Activated CD4-positive, alpha-beta T cell treated with anti-CD3 and anti-CD28 coated beads, Interleukin-2, Interleukin-6, amounts not matched to agents 100 ng/mL and 50 ng/mL, durations not matched to agents 16 hours and 8 hours (primary cell): ENCODE data around the gene ROCK2.
"Not testable (repeated sequence)": the region's sequence is repeated elsewhere in the genome, so short reads cannot be mapped to it uniquely, and the experiment has no call there.

Experiments used
- DNase-seq: peaks from one replicate; pipeline ENCODE4 v3.0.0-alpha.2; 2020

Gene ROCK2

GRCh38 chr2:11262438-11262837 is 82.0 kb downstream of the ROCK2 start:
- DNase-seq, result not testable (repeated sequence)

GRCh38 chr2:11261564-11261963 is 82.9 kb downstream of the ROCK2 start:
- DNase-seq, result not testable (repeated sequence)

GRCh38 chr2:11260979-11261378 is 83.5 kb downstream of the ROCK2 start:
- no peak for DNase-seq

GRCh38 chr2:11257964-11258363 is 86.5 kb downstream of the ROCK2 start:
- no peak for DNase-seq

GRCh38 chr2:11257078-11257477 is 87.4 kb downstream of the ROCK2 start:
- DNase-seq, result no peak

- no peak for DNase-seq
Measured at GRCh38 chr2:11256166-11256565, 88.3 kb downstream of the ROCK2 start.

GRCh38 chr2:11254100-11254536 is 90.3 kb downstream of the ROCK2 start:
- DNase-seq, result no peak

- not testable (repeated sequence) for DNase-seq
Measured at GRCh38 chr2:11252458-11252857, 92.0 kb downstream of the ROCK2 start.

GRCh38 chr2:11250400-11251196 is 93.8 kb downstream of the ROCK2 start:
- no peak for DNase-seq

- DNase-seq, result no peak
Measured at GRCh38 chr2:11245322-11245721, 99.1 kb downstream of the ROCK2 start.

GRCh38 chr2:11244091-11244826 is 100.2 kb downstream of the ROCK2 start:
- DNase-seq, result no peak

- no peak for DNase-seq
Measured at GRCh38 chr2:11243512-11243911, 100.9 kb downstream of the ROCK2 start.

- DNase-seq, result no peak
Measured at GRCh38 chr2:11242542-11243174, 101.8 kb downstream of the ROCK2 start.

- DNase-seq, result no peak
Measured at GRCh38 chr2:11241412-11242203, 102.8 kb downstream of the ROCK2 start.

- no peak for DNase-seq
Measured at GRCh38 chr2:11239666-11240462, 104.6 kb downstream of the ROCK2 start.

- no peak for DNase-seq
Measured at GRCh38 chr2:11239147-11239546, 105.3 kb downstream of the ROCK2 start.

GRCh38 chr2:11237122-11237521 is 107.3 kb downstream of the ROCK2 start:
- DNase-seq, result peak; percentile 14

- DNase-seq, result no peak
Measured at GRCh38 chr2:11236335-11236734, 108.1 kb downstream of the ROCK2 start.

- no peak for DNase-seq
Measured at GRCh38 chr2:11235583-11235982, 108.9 kb downstream of the ROCK2 start.

- DNase-seq, result no peak
Measured at GRCh38 chr2:11234309-11234708, 110.1 kb downstream of the ROCK2 start.

- not testable (repeated sequence) for DNase-seq
Measured at GRCh38 chr2:11231193-11231592, 113.2 kb downstream of the ROCK2 start.

- no peak for DNase-seq
Measured at GRCh38 chr2:11228692-11229091, 115.7 kb downstream of the ROCK2 start.
